ENCODE data around the gene NRCAM.

DNA sequence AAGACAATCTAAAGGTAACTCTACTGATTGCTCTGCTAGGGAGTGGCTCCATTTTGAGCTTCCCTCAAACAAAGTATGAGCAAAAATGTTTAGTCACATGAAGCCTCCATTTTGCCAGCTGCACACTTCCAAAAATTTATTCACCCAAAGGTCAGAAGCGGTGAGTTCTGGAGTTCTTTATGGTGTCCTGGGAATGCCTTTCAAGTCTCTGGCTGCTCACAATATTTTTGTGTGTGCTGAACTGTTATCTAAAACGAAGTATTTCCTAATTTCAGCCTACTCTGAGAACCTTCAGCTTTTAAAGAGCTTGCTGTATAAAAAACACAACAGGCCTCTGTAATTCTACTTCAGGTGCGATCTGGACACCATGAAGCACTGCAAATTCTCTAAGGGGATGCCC is 15.6 kb downstream of the NRCAM start:
- TF ChIP-seq ZNF766 (CRISPR knock-in tag; IDR thresholded peaks at IDR 0.05; ENCODE audit: borderline replicate concordance) (no peak), ZNF720 (CRISPR knock-in tag; IDR thresholded peaks at IDR 0.05) (no peak), FOXA1 (IDR thresholded peaks at IDR 0.05) (no peak), FOXA1 (CRISPR knock-in tag; IDR thresholded peaks at IDR 0.05) (no peak), JUNB (CRISPR knock-in tag; IDR thresholded peaks at IDR 0.05; ENCODE audit: borderline replicate concordance) (no peak), U2AF1 (optimal IDR thresholded peaks at IDR 0.05; ENCODE audit: low read depth, low read length) (no peak)
- TF ChIP-seq, protein P1, sequence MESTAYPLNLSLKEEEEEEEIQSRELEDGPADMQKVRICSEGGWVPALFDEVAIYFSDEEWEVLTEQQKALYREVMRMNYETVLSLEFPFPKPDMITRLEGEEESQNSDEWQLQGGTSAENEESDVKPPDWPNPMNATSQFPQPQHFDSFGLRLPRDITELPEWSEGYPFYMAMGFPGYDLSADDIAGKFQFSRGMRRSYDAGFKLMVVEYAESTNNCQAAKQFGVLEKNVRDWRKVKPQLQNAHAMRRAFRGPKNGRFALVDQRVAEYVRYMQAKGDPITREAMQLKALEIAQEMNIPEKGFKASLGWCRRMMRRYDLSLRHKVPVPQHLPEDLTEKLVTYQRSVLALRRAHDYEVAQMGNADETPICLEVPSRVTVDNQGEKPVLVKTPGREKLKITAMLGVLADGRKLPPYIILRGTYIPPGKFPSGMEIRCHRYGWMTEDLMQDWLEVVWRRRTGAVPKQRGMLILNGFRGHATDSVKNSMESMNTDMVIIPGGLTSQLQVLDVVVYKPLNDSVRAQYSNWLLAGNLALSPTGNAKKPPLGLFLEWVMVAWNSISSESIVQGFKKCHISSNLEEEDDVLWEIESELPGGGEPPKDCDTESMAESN (CRISPR knock-in tag; conservative IDR thresholded peaks at IDR 0.05) = no peak
- TF ChIP-seq, protein P2, sequence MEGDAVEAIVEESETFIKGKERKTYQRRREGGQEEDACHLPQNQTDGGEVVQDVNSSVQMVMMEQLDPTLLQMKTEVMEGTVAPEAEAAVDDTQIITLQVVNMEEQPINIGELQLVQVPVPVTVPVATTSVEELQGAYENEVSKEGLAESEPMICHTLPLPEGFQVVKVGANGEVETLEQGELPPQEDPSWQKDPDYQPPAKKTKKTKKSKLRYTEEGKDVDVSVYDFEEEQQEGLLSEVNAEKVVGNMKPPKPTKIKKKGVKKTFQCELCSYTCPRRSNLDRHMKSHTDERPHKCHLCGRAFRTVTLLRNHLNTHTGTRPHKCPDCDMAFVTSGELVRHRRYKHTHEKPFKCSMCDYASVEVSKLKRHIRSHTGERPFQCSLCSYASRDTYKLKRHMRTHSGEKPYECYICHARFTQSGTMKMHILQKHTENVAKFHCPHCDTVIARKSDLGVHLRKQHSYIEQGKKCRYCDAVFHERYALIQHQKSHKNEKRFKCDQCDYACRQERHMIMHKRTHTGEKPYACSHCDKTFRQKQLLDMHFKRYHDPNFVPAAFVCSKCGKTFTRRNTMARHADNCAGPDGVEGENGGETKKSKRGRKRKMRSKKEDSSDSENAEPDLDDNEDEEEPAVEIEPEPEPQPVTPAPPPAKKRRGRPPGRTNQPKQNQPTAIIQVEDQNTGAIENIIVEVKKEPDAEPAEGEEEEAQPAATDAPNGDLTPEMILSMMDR (CRISPR knock-in tag; IDR thresholded peaks at IDR 0.05) = no peak
- TF ChIP-seq, protein P3, sequence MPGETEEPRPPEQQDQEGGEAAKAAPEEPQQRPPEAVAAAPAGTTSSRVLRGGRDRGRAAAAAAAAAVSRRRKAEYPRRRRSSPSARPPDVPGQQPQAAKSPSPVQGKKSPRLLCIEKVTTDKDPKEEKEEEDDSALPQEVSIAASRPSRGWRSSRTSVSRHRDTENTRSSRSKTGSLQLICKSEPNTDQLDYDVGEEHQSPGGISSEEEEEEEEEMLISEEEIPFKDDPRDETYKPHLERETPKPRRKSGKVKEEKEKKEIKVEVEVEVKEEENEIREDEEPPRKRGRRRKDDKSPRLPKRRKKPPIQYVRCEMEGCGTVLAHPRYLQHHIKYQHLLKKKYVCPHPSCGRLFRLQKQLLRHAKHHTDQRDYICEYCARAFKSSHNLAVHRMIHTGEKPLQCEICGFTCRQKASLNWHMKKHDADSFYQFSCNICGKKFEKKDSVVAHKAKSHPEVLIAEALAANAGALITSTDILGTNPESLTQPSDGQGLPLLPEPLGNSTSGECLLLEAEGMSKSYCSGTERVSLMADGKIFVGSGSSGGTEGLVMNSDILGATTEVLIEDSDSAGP (CRISPR knock-in tag; IDR thresholded peaks at IDR 0.05; ENCODE audit: borderline replicate concordance) = no peak
- TF ChIP-seq, protein P4, sequence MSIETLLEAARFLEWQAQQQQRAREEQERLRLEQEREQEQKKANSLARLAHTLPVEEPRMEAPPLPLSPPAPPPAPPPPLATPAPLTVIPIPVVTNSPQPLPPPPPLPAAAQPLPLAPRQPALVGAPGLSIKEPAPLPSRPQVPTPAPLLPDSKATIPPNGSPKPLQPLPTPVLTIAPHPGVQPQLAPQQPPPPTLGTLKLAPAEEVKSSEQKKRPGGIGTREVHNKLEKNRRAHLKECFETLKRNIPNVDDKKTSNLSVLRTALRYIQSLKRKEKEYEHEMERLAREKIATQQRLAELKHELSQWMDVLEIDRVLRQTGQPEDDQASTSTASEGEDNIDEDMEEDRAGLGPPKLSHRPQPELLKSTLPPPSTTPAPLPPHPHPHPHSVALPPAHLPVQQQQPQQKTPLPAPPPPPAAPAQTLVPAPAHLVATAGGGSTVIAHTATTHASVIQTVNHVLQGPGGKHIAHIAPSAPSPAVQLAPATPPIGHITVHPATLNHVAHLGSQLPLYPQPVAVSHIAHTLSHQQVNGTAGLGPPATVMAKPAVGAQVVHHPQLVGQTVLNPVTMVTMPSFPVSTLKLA (IDR thresholded peaks at IDR 0.05) = no peak

Measured in HepG2 (cell line).